Inferior parietal cortex (tissue), 1 donor: Measurements from ENCODE around the gene GPR31.

Source experiments
- DNase-seq: peaks from one replicate; pipeline ENCODE4 v3.0.0-alpha.2; 2016; ENCODE audit errors: extremely low spot score

The GPR31 gene

DNA sequence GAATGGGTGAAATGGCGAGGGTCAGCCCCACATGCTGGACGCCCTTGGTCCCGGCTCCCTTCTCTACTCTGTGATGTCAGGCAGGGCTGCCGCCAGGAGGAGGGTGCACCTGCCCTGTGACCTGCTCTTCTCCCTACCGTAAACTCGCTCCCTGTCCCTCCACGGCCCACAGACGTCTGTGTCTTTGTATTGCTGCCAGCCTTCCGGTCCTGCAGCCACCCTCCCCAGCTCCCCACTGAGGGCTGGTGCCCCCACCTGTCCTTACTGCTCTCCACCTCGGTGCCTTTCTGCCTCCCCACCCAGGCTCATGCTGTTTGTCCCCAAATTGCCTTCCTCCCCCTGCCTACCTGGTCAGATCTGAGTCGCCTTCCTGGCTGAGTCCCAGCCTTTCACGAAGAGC is 38.9 kb downstream of the GPR31 start:
- no peak for DNase-seq

DNA sequence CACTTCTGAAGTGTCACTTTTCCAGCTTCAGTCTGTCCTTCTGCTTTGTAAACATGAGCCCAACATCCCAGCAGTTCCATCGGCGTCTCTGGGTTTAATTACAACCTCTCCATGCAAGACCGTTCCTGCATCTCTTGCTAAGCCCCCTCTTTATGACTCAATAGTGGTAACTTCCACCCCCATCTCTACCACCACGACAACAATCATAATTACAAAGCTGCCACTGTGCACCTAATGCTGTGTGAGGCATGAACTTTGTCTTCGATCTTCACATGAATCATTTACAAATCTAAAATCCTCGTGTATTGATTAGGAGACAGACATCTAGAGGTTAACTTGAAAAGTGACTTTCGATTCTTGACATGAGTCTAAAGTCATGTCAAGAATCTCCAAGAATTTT is 39.8 kb downstream of the GPR31 start:
- DNase-seq: no peak

DNA sequence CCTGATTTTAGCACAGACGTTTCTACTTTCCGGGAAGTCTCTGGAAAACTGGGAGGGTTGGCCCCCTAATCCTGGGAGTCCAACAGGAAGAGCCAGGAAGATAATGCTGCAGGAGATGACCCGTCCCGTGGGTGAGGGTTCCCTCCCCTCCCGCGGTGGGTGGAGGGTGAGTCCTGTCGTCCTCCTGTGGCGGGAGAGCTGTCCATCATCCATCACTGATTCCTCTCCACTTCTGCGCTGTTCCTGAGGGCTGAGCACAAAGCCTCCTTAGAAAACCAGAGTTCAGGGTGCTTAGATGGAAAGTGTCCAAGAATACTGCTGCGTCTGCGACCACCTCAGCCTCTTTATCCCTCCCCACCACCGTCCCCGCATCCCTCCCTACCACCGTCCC is 40.9 kb downstream of the GPR31 start:
- DNase-seq: no peak

DNA sequence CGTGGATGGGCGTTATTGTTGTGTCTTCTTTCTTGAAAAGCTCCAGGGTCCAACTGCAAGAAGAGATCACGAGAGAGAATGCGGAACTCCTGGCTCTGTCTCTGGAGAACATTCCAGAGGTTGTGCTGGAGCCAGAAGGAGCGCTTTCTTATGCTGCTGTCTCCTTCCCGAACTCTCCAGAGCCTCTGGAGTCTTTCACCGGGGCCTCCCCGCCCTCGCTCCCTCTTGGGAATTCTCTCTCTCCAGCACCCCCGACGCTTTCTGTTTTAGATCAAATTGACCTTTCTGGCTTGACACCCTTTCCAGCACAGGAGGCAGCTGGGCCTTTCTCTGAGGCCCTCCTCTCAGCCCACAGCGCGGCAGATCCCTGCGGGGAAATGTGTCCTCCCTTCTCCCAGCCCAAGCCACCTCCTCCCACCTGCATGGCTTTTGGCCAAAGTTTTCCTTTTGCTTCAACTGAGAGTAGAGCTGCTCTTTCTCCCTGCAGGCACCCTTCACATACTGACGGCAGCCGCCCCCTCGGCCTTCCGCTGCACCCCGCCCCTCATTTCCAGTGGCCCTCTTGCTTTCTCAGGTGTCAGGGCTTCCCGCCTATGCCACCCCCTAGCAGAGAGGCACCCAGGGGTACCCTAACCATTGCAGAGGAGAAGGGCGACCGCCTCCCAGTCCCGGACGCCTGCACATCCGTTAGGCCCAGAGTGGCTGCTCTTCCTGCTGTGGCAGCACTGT is 41.5 kb downstream of the GPR31 start:
- DNase-seq: no peak

DNA sequence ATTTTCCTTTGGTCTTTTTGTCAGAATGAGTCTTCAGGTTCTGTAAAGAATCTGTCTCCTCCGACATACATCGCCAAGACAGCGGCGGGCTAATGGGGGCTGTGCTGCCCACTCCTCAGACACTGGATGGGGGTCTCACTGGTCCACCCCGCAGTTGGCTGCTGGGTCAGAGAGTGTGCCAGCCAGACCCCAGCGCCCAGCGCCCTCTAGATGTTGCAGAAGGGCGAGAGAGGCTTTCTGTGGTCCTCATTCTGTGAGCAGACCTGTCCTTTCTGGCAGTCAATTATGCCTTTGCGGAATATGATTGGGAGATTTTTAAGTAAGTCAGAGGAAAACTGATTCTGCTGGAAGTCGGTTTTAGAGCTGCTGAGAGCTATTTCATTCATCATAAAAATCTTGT is 42.7 kb downstream of the GPR31 start:
- no peak for DNase-seq

DNA sequence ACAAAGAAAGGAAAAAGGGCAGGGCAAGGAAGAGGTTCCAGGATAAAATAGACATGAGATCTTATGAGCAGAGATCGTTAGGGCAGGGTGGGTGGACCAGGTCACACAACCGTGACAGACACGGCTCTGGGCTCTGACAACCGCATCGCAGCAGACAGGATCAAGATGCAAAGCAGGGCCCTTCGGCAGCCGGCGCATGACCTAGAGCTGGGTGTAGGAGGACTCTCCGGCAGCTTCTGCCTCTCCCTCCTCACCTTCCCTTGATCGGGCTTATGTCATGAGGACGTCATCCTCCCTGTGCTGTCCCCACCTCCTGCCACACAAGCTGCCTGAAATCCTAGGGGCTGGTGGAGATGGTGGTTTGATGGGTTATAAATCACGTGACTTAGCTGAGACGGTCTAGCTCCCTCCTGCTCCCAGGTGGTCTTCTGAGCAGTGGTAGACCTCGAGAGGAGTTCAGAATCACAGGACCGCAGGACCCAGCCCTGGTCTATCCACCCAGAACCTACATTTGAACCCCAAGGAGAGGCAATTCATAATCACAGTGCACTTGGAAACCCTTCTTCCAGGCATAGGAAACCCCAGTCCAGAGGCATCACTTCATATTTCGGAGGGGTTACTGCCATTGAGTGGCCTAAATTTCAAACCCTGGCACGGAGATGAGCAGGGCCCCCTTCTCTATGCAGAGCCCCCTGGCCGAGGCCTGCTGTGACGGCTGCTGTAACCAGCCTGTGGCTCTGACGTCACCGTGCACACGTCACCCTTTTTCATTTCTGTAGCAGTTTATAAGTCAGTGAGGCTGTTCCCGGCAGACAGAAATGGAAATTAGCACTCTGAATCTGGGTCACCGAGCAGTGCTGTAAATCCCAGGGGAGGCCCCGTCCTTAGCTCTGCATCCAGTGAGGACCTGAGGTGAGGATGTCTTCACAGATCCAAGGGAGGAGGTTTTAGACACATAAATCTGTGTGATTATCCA is 43.6 kb downstream of the GPR31 start:
- no peak for DNase-seq

DNA sequence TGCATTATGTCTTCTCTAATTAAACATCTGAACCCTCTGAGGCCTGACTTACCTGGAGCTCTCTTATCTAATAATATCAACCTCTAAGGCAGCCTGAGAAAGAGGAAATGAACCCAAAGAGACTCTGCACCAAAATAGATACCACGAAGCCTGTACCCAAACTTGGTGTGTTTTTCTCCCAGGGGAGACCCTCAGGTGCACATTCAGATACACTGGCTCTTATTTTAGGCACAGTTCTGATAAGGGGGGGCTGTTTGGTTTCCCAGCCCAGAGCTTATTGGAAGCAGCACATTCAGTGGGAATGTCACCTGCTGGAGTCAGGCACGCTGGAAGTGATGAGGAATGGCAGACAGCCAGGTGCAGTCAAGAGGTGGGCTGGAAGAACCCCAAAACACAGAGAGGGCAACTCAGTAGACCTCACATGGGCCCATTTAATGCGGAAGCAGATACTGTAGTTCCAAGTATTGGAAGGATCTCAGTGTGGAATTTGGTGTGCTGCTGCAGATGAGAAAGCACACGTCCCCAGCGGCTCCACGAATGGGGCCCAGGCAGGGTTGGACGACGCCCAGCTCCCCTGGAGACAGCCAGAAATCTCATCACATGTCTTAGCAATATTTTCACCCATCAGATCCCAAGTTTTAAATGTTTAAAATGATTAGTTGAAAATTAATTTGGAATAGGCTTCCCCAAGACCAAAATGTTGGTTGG is 44.6 kb downstream of the GPR31 start:
- DNase-seq: no peak

DNA sequence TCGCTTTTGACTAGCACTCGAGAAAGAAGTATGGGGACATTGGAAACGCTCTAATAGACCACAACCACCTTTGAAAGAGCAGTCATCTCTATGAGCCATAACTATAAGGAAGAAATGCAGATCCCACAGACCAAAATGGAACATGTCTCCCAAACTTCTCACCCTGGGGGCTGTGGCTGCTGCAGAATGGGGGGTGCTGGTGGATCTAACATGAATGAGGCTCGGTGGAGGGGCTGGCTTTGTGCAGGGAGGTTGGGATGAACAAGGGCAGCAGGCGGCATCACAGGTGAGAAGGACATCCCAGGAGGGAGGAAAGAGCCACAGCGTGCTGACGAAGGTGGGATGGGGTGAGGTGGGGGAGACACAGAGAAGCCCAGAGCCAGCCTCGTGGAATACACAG is 45.4 kb downstream of the GPR31 start:
- DNase-seq: no peak

DNA sequence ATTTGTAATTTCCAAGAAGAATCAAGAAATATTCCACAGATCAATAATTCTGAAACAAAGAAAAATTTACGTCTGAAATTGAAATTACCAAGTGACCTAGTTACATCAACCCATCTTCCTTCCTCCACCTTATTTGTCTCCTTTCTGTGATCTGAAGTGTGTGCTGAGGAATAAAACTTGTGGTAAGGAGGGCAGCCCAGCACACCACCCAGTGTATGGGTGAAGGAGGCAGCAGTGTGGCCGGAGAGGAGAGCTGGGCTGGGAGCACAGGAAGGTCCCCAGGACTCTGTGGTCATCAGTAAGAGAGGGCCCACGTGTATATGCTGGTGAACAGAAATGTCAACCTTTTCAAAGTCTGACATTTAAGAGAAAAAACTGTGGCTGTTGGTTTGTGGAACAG is 46.2 kb downstream of the GPR31 start:
- DNase-seq: no peak

DNA sequence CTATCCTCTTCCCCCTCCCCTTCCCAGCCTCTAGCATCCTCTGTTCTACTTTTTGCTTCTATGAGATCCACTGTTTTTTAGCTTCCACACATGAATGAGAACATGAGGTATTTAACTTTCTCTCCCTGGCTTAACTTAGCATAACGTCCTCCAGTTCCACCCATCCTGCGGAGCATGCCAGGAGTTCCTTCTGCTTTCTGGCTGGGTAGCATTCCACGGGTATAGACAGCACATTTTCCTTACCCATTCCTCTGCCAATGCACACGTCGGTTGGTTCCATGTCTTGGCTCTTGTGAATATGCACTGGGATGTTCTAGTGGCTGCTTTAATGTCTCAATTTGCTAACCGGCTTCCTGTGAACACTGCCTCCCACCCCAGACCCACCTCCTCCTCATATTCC is 48.1 kb downstream of the GPR31 start:
- no peak for DNase-seq

DNA sequence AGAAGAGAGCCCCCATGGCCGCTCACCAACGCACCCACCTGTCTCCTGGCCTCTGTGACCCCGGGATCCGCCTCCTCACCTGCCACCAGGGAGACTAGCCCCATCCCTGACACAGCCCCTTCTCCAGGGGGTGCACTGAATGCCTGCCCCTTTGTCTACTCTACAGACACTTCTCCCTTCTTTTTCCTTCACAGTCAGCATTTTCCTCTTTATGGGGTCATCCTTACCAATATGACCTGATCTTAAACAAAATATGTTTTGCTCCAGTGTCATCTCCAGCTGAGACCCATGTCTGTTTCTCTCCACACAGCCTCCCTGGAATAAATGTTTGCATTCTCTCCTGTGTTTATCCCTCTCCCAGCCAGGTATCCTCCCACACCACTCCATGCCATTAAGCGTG is 49.5 kb downstream of the GPR31 start:
- DNase-seq: no peak

DNA sequence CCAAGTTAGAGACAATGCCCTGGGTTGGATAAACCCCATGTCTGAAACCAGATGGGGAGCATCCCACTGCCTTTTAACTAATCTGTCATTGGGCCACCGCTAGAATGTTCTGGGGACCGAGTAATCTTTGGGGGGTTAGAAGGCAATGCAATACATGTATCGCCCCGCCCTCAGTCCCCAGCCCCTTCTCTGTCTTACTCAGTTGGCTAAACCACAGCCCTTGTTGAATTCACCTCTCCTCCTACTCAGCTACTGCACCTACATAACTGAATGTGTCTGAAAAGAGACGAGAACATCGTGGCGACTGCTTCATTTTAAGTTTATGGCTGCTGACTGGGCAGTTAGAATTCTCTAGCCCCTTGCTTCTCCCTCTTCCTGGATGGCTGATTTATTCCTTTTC is 50.0 kb downstream of the GPR31 start:
- DNase-seq: no peak

DNA sequence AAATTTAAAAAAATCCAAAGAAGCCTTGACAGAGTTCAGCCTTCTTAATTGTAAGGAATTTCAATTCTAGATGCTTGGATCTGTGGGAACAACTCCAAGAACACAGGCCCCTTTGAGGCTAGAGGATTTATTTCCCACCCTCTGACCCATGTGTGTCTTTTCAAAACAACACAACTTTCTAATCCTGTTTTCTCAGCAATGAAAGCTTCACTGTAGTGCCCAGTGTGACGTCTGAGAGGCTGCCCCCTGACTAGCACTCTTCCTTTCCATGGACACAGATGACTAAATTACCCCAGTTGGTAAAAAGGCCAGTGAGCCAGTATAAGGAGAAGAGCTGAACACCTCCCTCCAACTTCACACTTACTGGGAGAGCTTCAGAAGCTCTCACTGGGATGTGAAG is 51.4 kb downstream of the GPR31 start:
- DNase-seq: no peak
